ENCODE results near the gene TSPYL6.

Gene TSPYL6

DNA sequence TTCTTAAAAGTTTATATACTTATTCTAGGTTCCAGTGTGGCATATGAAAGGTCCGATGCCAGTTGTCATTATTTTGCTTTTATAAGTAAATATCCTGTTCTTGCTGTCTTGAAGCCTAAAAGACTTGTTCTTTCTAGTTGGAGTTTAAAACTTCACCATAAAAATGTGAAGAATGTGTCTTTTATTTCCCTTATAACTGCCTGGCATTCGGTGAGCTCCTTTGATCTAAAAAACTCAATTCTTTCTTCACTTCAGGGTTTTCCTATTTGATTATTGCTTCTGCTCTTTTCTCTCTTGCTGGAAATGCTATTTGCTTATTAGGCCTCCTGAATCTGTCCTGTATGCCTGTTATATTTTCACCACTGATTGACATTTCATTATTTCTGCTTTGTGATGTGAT, 51.6 kb downstream of the TSPYL6 start:
- peaks cover 7% of the 10 kb centered on the region for H3K9me3 Mint-ChIP-seq
- H3K27ac Mint-ChIP-seq: no peak overlapping the region
- H3K4me3 Mint-ChIP-seq: no peak overlapping the region
- TF ChIP-seq, protein P1, sequence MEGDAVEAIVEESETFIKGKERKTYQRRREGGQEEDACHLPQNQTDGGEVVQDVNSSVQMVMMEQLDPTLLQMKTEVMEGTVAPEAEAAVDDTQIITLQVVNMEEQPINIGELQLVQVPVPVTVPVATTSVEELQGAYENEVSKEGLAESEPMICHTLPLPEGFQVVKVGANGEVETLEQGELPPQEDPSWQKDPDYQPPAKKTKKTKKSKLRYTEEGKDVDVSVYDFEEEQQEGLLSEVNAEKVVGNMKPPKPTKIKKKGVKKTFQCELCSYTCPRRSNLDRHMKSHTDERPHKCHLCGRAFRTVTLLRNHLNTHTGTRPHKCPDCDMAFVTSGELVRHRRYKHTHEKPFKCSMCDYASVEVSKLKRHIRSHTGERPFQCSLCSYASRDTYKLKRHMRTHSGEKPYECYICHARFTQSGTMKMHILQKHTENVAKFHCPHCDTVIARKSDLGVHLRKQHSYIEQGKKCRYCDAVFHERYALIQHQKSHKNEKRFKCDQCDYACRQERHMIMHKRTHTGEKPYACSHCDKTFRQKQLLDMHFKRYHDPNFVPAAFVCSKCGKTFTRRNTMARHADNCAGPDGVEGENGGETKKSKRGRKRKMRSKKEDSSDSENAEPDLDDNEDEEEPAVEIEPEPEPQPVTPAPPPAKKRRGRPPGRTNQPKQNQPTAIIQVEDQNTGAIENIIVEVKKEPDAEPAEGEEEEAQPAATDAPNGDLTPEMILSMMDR (IDR thresholded peaks at IDR 0.05): no peak
- no peaks in the 10 kb centered on the region for H3K27me3 Mint-ChIP-seq (ENCODE audit: low read depth, poor library complexity)
- H3K36me3 Mint-ChIP-seq (ENCODE audit: low read depth): no peaks in the 10 kb centered on the region
- no peaks in the 10 kb centered on the region for H3K4me1 Mint-ChIP-seq
- no peak for DNase-seq
